Vagina (tissue), 2 donors: ENCODE data around the gene MICAL2. TPM values are rescaled to one million over a fixed set of nuclear protein-coding genes. Genes with fewer than 3 reads are reported as not detected.

Experiments used
- DNase-seq, 2 donors: peaks; one replicate each; pipeline ENCODE4 v3.0.0-alpha.2; 2017; ENCODE audit errors: extremely low spot score in 2 of 2
- H3K27ac ChIP-seq: fragments of 200-600 bp; sonication (generic); one replicate; pipeline ENCODE4 v1.5.1; 2019
- H3K27me3 ChIP-seq: fragments of 200-600 bp; sonication (generic); one replicate; pipeline ENCODE4 v1.5.1; 2019
- H3K36me3 ChIP-seq, 2 donors: fragments of 200-600 bp; sonication (generic); one replicate each; pipeline ENCODE4 v1.5.1; 2017 to 2019
- H3K4me1 ChIP-seq: fragments of 200-600 bp; sonication (generic); one replicate; pipeline ENCODE4 v1.5.1; 2019
- H3K4me3 ChIP-seq, 2 donors: fragments of 200-600 bp; sonication (generic); 1 replicate in 1 of 2; 2 replicates in 1 of 2; pipeline ENCODE4 v1.5.1; 2016 to 2019
- H3K9me3 ChIP-seq: fragments of 200-600 bp; sonication (generic); one replicate; pipeline ENCODE4 v1.5.1; 2019
- POLR2A ChIP-seq, 2 donors: fragments of 450-650 bp; IDR thresholded peaks; one replicate each; pipeline ENCODE4 v1.6.1; 2017; ENCODE audit warnings: antibody characterized with exemption in 2 of 2, mild to moderate bottlenecking in 2 of 2, moderate library complexity in 2 of 2
- POLR2AphosphoS5 ChIP-seq, 2 donors: sonication (generic); formaldehyde crosslinking; IDR thresholded peaks; one replicate each; pipeline ENCODE4 v1.9.0; 2017; ENCODE audit warnings: antibody characterized with exemption in 2 of 2, mild to moderate bottlenecking in 2 of 2, low read depth in 1 of 2; ENCODE audit not compliant: insufficient read depth in 1 of 2
- intact Hi-C: fragments of 100-400 bp; cut with DNase I; formaldehyde crosslinking; loops from one replicate; pipeline ENCODE4 v1.15.1; 2023
- total RNA-seq: library from RNA; depleted of rRNA; stranded (reverse); fragments of >200 nt; gene quantifications from one replicate; pipeline ENCODE4 v1.2.3, GENCODE V29; 2016
- TF ChIP-seq, protein P1 (sequence below), 3 experiments: fragments of 450-650 bp in 2 of 3; fragments of 200-600 bp in 1 of 3; sonication (generic) in 1 of 3; IDR thresholded peaks; one replicate each; pipeline ENCODE4 v1.5.1; 2017 to 2019; ENCODE audit warnings: antibody characterized with exemption in 3 of 3, mild to moderate bottlenecking in 2 of 3, moderate library complexity in 2 of 3

Gene MICAL2
- total RNA-seq, 1 donor from 2014 or later, result 41.7 TPM

DNA sequence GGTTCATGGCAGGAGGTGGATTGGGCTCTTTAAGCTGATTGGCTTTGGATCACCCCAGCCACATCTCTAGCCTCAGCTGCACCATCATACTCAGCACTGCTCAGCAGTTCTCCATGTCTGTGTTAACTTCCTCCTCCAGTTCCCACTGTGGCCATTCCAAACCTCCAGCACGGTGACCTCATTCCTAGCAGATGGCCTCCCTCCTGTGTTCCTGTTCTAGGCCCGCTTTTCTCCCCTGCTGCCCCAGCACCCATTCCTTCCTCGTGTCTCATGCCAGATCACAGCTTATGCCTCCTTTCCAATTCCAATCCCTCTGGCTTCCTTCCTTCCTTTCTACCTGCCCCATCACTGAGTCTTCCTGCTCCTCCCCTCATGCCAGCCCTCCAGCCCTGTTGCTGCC lies 96.1 kb downstream of the MICAL2 start:
- no peak overlapping the region for H3K27ac ChIP-seq
- no peaks in the 10 kb centered on the region for H3K36me3 ChIP-seq
- no peak for DNase-seq
- intact Hi-C loops, result no loop called here
- no peaks in the 10 kb centered on the region for H3K4me1 ChIP-seq
- H3K9me3 ChIP-seq, result no peaks in the 10 kb centered on the region
- no peaks in the 10 kb centered on the region for H3K27me3 ChIP-seq
- TF ChIP-seq, protein P1, sequence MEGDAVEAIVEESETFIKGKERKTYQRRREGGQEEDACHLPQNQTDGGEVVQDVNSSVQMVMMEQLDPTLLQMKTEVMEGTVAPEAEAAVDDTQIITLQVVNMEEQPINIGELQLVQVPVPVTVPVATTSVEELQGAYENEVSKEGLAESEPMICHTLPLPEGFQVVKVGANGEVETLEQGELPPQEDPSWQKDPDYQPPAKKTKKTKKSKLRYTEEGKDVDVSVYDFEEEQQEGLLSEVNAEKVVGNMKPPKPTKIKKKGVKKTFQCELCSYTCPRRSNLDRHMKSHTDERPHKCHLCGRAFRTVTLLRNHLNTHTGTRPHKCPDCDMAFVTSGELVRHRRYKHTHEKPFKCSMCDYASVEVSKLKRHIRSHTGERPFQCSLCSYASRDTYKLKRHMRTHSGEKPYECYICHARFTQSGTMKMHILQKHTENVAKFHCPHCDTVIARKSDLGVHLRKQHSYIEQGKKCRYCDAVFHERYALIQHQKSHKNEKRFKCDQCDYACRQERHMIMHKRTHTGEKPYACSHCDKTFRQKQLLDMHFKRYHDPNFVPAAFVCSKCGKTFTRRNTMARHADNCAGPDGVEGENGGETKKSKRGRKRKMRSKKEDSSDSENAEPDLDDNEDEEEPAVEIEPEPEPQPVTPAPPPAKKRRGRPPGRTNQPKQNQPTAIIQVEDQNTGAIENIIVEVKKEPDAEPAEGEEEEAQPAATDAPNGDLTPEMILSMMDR (IDR thresholded peaks at IDR 0.05), result no peak
- TF ChIP-seq POLR2AphosphoS5 (IDR thresholded peaks at IDR 0.05; ENCODE audit: insufficient read depth in 1 of 2, low read depth in 1 of 2) (no peak), POLR2A (IDR thresholded peaks at IDR 0.05) (no peak)
- H3K4me3 ChIP-seq, result no peak overlapping the region

DNA sequence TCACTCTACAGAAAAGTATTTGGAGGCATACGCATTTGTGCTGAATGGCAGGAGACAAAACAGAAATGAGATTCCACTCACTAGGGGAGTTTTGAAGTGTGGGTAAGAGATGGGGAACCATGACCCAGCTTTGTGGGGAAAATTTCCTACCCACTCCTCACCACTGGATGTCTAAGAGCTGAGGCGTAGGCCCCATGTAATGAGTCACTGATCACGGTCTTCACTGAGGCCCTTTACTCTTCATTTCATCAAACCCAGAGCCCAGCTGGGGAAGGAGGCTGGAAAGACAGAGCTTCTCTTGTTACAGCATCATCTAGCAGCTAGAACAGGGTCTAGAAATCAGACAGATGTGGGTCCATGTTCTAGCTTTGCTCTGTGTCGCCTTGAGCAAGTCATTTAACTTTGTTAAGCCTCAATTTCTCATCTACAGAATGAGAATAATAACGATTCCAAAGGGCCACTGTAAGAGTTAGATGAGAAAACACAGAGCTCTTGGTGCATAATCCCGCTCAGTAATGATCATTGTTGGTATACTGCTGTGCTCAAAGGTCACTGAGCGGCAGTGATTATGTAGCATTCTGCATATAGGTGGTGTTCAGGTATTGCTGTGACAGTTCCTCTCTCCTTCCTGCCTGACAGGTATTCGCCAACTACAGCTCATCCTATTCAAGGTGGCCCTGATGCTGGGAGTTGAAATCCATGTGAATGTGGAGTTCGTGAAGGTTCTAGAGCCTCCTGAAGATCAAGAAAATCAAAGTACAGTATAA lies 97.2 kb downstream of the MICAL2 start:
- H3K4me3 ChIP-seq, result no peak overlapping the region
- no peaks in the 10 kb centered on the region for H3K4me1 ChIP-seq
- no peak overlapping the region for H3K27ac ChIP-seq
- TF ChIP-seq POLR2A (IDR thresholded peaks at IDR 0.05), result no peak
- TF ChIP-seq, protein P1 (IDR thresholded peaks at IDR 0.05), result no peak
- no peaks in the 10 kb centered on the region for H3K9me3 ChIP-seq
- no peaks in the 10 kb centered on the region for H3K27me3 ChIP-seq
- intact Hi-C loops, result no loop called here
- H3K36me3 ChIP-seq, result no peaks in the 10 kb centered on the region
- DNase-seq, result no peak

DNA sequence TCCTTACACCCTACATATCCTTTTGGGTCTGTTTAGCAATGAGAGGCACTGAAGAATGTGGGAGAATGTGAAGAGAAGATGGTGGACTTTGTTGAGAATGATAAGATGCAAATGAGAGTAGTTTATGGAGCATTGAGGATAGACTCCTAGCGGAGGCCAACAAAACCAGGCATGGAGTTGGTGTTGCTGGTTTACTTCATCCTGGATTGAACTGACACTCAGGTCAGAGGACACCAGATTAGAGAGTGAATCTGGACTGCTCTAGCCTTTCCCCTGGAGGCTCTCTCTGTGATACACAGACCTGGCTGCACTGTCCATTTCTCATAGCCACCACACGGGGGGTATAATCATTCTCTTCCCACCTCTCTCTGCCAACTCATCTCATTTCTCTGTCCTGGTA lies 98.7 kb downstream of the MICAL2 start:
- TF ChIP-seq POLR2A (IDR thresholded peaks at IDR 0.05), result no peak
- TF ChIP-seq POLR2AphosphoS5 (IDR thresholded peaks at IDR 0.05; ENCODE audit: insufficient read depth in 1 of 2, low read depth in 1 of 2), result no peak
- TF ChIP-seq, protein P1 (IDR thresholded peaks at IDR 0.05), result no peak
- Histone ChIP-seq H3K4me1 (no peaks in the 10 kb centered on the region), H3K36me3 (peaks cover 0 to 5% of the 10 kb centered on the region in 2 donors), H3K4me3 (no peak overlapping the region), H3K9me3 (no peaks in the 10 kb centered on the region), H3K27me3 (no peaks in the 10 kb centered on the region), H3K27ac (no peak overlapping the region)
- no peak for DNase-seq
- intact Hi-C loops, result no loop called here

DNA sequence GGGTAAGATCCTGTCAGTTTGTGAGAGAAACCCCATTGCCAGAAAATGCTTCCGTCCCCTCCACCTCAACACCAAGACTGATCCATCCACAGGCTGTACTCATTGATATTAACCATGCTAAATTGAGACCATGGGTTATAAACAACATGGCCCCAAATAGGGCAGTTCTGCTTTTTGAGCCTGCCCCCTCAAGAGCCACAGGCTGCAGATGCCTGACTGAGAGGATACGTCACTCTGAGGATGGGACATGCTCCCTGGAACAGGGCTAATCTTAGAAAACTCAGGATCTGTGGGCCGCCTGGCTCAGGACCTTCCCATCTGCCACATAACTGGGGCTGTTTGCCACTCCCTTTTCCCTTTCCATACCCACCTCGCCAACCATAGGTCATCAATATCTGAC lies 99.8 kb downstream of the MICAL2 start:
- TF ChIP-seq POLR2A (IDR thresholded peaks at IDR 0.05), result no peak
- TF ChIP-seq, protein P1 (IDR thresholded peaks at IDR 0.05), result no peak
- no peak for TF ChIP-seq POLR2AphosphoS5 (IDR thresholded peaks at IDR 0.05; ENCODE audit: insufficient read depth in 1 of 2, low read depth in 1 of 2)
- no peaks in the 10 kb centered on the region for H3K9me3 ChIP-seq
- DNase-seq, result no peak
- no peaks in the 10 kb centered on the region for H3K27me3 ChIP-seq
- H3K4me1 ChIP-seq, result no peaks in the 10 kb centered on the region
- intact Hi-C loops, result no loop called here
- no peak overlapping the region for H3K27ac ChIP-seq
- H3K36me3 ChIP-seq, result peaks cover 0 to 5% of the 10 kb centered on the region in 2 donors
- H3K4me3 ChIP-seq, result no peak overlapping the region

DNA sequence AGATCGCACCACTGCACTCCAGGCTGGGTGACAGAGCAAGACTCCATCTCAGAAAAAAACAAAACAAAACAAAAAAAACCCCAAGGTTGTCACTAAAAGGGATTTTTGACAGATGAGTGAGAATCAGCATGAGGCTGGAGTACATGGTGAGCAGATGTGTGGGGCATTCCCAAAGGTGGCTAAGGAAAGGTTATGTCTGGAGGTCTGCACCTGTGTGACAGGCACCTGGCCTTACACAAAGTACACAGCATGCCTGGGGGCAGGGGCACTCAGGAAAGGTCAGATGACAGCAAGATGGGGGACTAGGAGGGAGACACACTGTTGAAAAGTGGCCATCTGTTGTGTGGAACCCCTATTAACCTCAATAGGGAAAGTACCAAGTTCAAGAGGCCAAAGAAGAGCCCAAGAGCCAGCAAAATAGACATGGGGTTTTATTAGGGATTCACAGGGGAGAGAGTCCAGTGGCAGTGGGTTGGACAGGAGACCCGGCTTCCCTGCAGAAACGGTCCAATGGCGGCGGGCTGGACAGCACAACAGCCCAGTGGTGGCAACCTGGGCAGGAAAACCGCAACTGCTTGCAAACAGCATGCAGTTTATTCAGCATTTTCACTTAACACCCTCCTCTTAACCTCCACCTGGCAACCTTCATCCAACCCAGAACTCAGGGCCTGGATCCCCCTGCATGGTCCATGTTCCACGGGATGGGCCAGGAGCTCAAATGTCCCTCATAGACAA lies 101.1 kb downstream of the MICAL2 start:
- intact Hi-C loops, result no loop called here
- H3K9me3 ChIP-seq, result no peaks in the 10 kb centered on the region
- peaks cover 0 to 5% of the 10 kb centered on the region in 2 donors for H3K36me3 ChIP-seq
- peaks cover 4% of the 10 kb centered on the region for H3K4me1 ChIP-seq
- TF ChIP-seq POLR2A (IDR thresholded peaks at IDR 0.05), result no peak
- no peak for TF ChIP-seq POLR2AphosphoS5 (IDR thresholded peaks at IDR 0.05; ENCODE audit: insufficient read depth in 1 of 2, low read depth in 1 of 2)
- TF ChIP-seq, protein P1 (IDR thresholded peaks at IDR 0.05), result no peak
- no peak overlapping the region for H3K27ac ChIP-seq
- no peak overlapping the region for H3K4me3 ChIP-seq
- no peak for DNase-seq
- no peaks in the 10 kb centered on the region for H3K27me3 ChIP-seq
